SK-N-SH (cell line): Measurements from ENCODE around the gene CFAP20DC. TPM values are rescaled to one million over a fixed set of nuclear protein-coding genes. Genes with fewer than 3 reads are reported as not detected.

Experiments used
- CTCF ChIA-PET: fragments of 300-600, 350-600 bp; formaldehyde crosslinking; extraction: SDS; loops from one replicate; lab custom pipeline; 2021; lab: Yijun Ruan, JAX
- POLR2A ChIA-PET: fragments of 350-600 bp; sonication (Branson Sonifier 250); formaldehyde crosslinking; extraction: SDS; loops from one replicate; lab custom pipeline; 2020; ENCODE audit warnings: antibody characterized with exemption, inconsistent platforms; lab: Yijun Ruan, JAX
- DNase-seq: peaks from one replicate; pipeline ENCODE4 v3.0.0; 2012
- H2AFZ ChIP-seq: fragments of 200-600 bp; sonication (generic); 2 replicates; pipeline ENCODE4 v1.8.1; 2016; ENCODE audit warnings: antibody characterized with exemption, mild to moderate bottlenecking, low read depth
- H3F3A ChIP-seq: fragments of 200-600 bp; sonication (generic); replicated peaks from 2 replicates; pipeline ENCODE3; 2016; ENCODE audit warnings: antibody characterized with exemption, mild to moderate bottlenecking; ENCODE audit not compliant: insufficient read depth
- H3K27ac ChIP-seq, 2 experiments: fragments of 200-500 bp in 1 of 2; fragments of 200-600 bp in 1 of 2; sonication (Bioruptor generic) in 1 of 2; sonication (generic), shearing (Covaris generic) in 1 of 2; 2 replicates each; pipeline versions ENCODE4 v1.5.1 to v1.6.1; 2014 to 2016; ENCODE audit warnings: low read depth in 2 of 2, inconsistent platforms in 1 of 2, low read length in 1 of 2, mild to moderate bottlenecking in 1 of 2, mixed read lengths in 1 of 2
- H3K27me3 ChIP-seq: fragments of 200-600 bp; sonication (generic), shearing (Covaris generic); 2 replicates; pipeline ENCODE4 v1.6.1; 2016; ENCODE audit warnings: mixed run types; ENCODE audit not compliant: insufficient read depth
- H3K36me3 ChIP-seq, 2 experiments: fragments of 200-500 bp in 1 of 2; fragments of 200-600 bp in 1 of 2; sonication (Bioruptor generic) in 1 of 2; sonication (generic) in 1 of 2; replicated peaks in 1 of 2; 2 replicates each; pipeline versions ENCODE3 to v1.5.1; 2014 to 2016; ENCODE audit warnings: low read length in 1 of 2, mild to moderate bottlenecking in 1 of 2; ENCODE audit not compliant: insufficient read depth in 2 of 2, control insufficient read depth in 1 of 2
- H3K4me1 ChIP-seq, 2 experiments: fragments of 200-500 bp in 1 of 2; fragments of 200-600 bp in 1 of 2; sonication (Bioruptor generic) in 1 of 2; sonication (generic), shearing (Covaris generic) in 1 of 2; 2 replicates each; pipeline versions ENCODE4 v1.5.1 to v1.6.1; 2014 to 2016; ENCODE audit warnings: low read depth in 1 of 2, low read length in 1 of 2, mixed run types in 1 of 2; ENCODE audit not compliant: insufficient read depth in 2 of 2, control insufficient read depth in 1 of 2
- H3K4me2 ChIP-seq: fragments of 200-600 bp; sonication (generic), shearing (Covaris generic); 2 replicates; pipeline ENCODE4 v1.6.1; 2017; ENCODE audit warnings: mixed run types
- H3K4me3 ChIP-seq, 2 experiments: fragments of 200-500 bp in 1 of 2; fragments of 200-600 bp in 1 of 2; sonication (Bioruptor generic) in 1 of 2; sonication (generic), shearing (Covaris generic) in 1 of 2; 2 replicates each; pipeline versions ENCODE4 v1.5.1 to v1.8.1; 2014 to 2016; ENCODE audit warnings: low read depth in 2 of 2, inconsistent platforms in 1 of 2, low read length in 1 of 2, mild to moderate bottlenecking in 1 of 2, mixed read lengths in 1 of 2, moderate library complexity in 1 of 2
- H3K79me2 ChIP-seq: fragments of 200-600 bp; sonication (generic); 2 replicates; pipeline ENCODE4 v1.8.1; 2017; ENCODE audit warnings: mild to moderate bottlenecking; ENCODE audit not compliant: insufficient read depth
- H3K9ac ChIP-seq: fragments of 200-600 bp; sonication (generic); 2 replicates; pipeline ENCODE4 v1.6.1; 2017; ENCODE audit warnings: mixed run types
- H3K9me2 ChIP-seq: fragments of 200-600 bp; sonication (generic); 2 replicates; pipeline ENCODE4 v1.6.1; 2017; ENCODE audit warnings: mixed run types
- H3K9me3 ChIP-seq: fragments of 200-600 bp; sonication (generic); 2 replicates; pipeline ENCODE4 v1.6.1; 2017; ENCODE audit warnings: mixed run types, mild to moderate bottlenecking, moderate library complexity
- H4K20me1 ChIP-seq: fragments of 200-600 bp; sonication (generic); 2 replicates; pipeline ENCODE4 v1.6.1; 2017; ENCODE audit warnings: mild to moderate bottlenecking, mixed run types; ENCODE audit not compliant: insufficient read depth
- CHD2 ChIP-seq: fragments of 150-350 bp; IDR thresholded peaks from 2 replicates; pipeline ENCODE4 v1.6.1; 2018; ENCODE audit warnings: low read length; ENCODE audit not compliant: partially characterized antibody
- FOXJ3 ChIP-seq: sonication (generic); formaldehyde crosslinking; IDR thresholded peaks from 2 replicates; pipeline ENCODE4 v1.5.1; 2020; ENCODE audit warnings: mild to moderate bottlenecking, missing genetic modification reagents
- FOXM1 ChIP-seq: IDR thresholded peaks from 2 replicates; pipeline ENCODE4 v1.4.0; 2012; ENCODE audit warnings: low read depth, mild to moderate bottlenecking
- NRF1 ChIP-seq: IDR thresholded peaks from 2 replicates; pipeline ENCODE4 v1.6.1; 2012; ENCODE audit warnings: low read depth, mild to moderate bottlenecking, low read length
- POLR2AphosphoS5 ChIP-seq: IDR thresholded peaks from 2 replicates; pipeline ENCODE4 v1.6.1; 2012; ENCODE audit warnings: low read depth, low read length
- RAD21 ChIP-seq: IDR thresholded peaks from 2 replicates; pipeline ENCODE4 v1.6.1; 2012; ENCODE audit warnings: mild to moderate bottlenecking, low read length
- RFX5 ChIP-seq: IDR thresholded peaks from 2 replicates; pipeline ENCODE4 v1.6.1; 2012; ENCODE audit warnings: mild to moderate bottlenecking, improper control_type of control experiment, low read length
- RXRA ChIP-seq: IDR thresholded peaks from 2 replicates; pipeline ENCODE4 v1.4.0; 2012; ENCODE audit warnings: low read depth, mild to moderate bottlenecking, borderline replicate concordance
- TAF1 ChIP-seq: IDR thresholded peaks from 2 replicates; pipeline ENCODE4 v1.6.1; 2012; ENCODE audit warnings: low read depth, mild to moderate bottlenecking, low read length, moderate library complexity, borderline replicate concordance
- YY1 ChIP-seq: IDR thresholded peaks from 2 replicates; pipeline ENCODE4 v1.4.0; 2012; ENCODE audit warnings: low read depth, mild to moderate bottlenecking
- WGBS: methylation state at CpG from one replicate; pipeline ENCODE4 v1.1.6; 2017; ENCODE audit warnings: low lambda C conversion rate; 5-methylcytosine and 5-hydroxymethylcytosine counted together
- polyA plus RNA-seq, 3 experiments: library from polyadenylated mRNA; depleted of rRNA; stranded (reverse); fragments of >200 nt; gene quantifications; 2 replicates each; pipeline ENCODE4 v1.2.3, GENCODE V29; 2012
- TF ChIP-seq, protein P1 (sequence below): IDR thresholded peaks from 2 replicates; pipeline ENCODE4 v1.4.0; 2012; ENCODE audit warnings: low read depth, borderline replicate concordance
- TF ChIP-seq, protein P2 (sequence below): fragments of 200-600 bp; sonication (generic); IDR thresholded peaks from 2 replicates; pipeline ENCODE4 v1.6.1; 2017; ENCODE audit warnings: antibody characterized with exemption, mild to moderate bottlenecking, moderate library complexity
- TF ChIP-seq, protein P3 (sequence below): fragments of 150-350 bp; IDR thresholded peaks from 2 replicates; pipeline ENCODE4 v1.6.1; 2016; ENCODE audit warnings: mild to moderate bottlenecking, low read depth, low read length
- TF ChIP-seq, protein P4 (sequence below): IDR thresholded peaks from 2 replicates; pipeline ENCODE4 v1.4.0; 2012; ENCODE audit warnings: low read depth, borderline replicate concordance

Gene CFAP20DC
- polyA plus RNA-seq, 1 of the 3 experiments (the other 2 are of a cell fraction): 1.8 TPM

DNA sequence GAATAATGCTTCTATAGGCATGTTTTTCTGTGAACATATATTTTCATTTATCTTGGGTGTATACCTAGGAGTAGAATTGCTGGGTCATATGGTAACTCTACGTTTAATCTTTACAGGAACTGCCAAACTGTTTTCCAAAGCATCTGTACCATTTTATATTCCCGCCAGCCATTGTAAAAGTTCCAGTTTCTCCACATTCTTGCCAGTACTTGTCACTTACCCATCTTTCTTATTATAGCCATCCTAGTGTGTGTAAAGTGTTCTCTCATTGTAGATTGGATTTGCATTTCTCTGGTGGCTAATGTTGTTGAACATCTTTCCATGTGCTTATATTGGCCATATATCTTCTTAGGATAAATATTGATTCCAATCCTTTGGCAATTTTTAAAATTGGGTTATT, 31.2 kb upstream of the CFAP20DC start (continued):
- no peak for TF ChIP-seq RXRA
- TF ChIP-seq NRF1: no peak
- TF ChIP-seq, protein P1, sequence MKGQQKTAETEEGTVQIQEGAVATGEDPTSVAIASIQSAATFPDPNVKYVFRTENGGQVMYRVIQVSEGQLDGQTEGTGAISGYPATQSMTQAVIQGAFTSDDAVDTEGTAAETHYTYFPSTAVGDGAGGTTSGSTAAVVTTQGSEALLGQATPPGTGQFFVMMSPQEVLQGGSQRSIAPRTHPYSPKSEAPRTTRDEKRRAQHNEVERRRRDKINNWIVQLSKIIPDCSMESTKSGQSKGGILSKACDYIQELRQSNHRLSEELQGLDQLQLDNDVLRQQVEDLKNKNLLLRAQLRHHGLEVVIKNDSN: no peak
- no peak for TF ChIP-seq YY1

DNA sequence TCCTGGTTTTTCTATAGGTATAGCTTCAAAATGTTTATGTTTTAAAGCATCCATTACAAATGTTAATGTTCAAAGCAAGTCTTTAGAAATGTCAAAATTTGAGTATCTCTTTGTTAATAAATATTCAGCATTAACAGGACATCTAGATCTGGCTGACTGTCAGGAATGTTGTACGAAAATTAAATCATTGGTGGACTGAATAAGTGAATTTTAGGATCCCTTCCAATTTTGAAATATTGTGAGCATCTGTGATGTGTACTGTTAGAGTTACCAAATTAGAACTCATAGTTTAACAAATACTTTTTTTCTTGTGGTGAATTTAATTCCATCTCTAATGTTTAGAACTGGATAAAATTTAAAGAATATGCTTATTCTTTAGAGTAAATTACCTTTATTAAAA, 30.1 kb upstream of the CFAP20DC start:
- Histone ChIP-seq H3K27me3 (no peaks in the 10 kb centered on the region), H3K9me3 (no peaks in the 10 kb centered on the region), H3K27ac (no peak overlapping the region), H2AFZ (no peak overlapping the region), H3K36me3 (no peaks in the 10 kb centered on the region), H3K9me2 (no peaks in the 10 kb centered on the region; the same call in 1 of the 2 replicates), H3K4me1 (no peaks in the 10 kb centered on the region; a peak in 1 of 4 replicates), H3K4me2 (no peak overlapping the region), H4K20me1 (no peaks in the 10 kb centered on the region), H3K9ac (no peak overlapping the region), H3K4me3 (no peak overlapping the region), H3K79me2 (no peaks in the 10 kb centered on the region), H3F3A (no peaks in the 10 kb centered on the region)
- no peak for DNase-seq
- TF ChIP-seq TAF1 (no peak), RAD21 (no peak), RFX5 (no peak), FOXJ3 (CRISPR knock-in tag) (no peak), POLR2AphosphoS5 (no peak), CHD2 (no peak), FOXM1 (no peak), YY1 (no peak)
- TF ChIP-seq, protein P2, sequence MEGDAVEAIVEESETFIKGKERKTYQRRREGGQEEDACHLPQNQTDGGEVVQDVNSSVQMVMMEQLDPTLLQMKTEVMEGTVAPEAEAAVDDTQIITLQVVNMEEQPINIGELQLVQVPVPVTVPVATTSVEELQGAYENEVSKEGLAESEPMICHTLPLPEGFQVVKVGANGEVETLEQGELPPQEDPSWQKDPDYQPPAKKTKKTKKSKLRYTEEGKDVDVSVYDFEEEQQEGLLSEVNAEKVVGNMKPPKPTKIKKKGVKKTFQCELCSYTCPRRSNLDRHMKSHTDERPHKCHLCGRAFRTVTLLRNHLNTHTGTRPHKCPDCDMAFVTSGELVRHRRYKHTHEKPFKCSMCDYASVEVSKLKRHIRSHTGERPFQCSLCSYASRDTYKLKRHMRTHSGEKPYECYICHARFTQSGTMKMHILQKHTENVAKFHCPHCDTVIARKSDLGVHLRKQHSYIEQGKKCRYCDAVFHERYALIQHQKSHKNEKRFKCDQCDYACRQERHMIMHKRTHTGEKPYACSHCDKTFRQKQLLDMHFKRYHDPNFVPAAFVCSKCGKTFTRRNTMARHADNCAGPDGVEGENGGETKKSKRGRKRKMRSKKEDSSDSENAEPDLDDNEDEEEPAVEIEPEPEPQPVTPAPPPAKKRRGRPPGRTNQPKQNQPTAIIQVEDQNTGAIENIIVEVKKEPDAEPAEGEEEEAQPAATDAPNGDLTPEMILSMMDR: no peak
- TF ChIP-seq, protein P3, sequence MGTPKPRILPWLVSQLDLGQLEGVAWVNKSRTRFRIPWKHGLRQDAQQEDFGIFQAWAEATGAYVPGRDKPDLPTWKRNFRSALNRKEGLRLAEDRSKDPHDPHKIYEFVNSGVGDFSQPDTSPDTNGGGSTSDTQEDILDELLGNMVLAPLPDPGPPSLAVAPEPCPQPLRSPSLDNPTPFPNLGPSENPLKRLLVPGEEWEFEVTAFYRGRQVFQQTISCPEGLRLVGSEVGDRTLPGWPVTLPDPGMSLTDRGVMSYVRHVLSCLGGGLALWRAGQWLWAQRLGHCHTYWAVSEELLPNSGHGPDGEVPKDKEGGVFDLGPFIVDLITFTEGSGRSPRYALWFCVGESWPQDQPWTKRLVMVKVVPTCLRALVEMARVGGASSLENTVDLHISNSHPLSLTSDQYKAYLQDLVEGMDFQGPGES: no peak
- TF ChIP-seq, protein P4, sequence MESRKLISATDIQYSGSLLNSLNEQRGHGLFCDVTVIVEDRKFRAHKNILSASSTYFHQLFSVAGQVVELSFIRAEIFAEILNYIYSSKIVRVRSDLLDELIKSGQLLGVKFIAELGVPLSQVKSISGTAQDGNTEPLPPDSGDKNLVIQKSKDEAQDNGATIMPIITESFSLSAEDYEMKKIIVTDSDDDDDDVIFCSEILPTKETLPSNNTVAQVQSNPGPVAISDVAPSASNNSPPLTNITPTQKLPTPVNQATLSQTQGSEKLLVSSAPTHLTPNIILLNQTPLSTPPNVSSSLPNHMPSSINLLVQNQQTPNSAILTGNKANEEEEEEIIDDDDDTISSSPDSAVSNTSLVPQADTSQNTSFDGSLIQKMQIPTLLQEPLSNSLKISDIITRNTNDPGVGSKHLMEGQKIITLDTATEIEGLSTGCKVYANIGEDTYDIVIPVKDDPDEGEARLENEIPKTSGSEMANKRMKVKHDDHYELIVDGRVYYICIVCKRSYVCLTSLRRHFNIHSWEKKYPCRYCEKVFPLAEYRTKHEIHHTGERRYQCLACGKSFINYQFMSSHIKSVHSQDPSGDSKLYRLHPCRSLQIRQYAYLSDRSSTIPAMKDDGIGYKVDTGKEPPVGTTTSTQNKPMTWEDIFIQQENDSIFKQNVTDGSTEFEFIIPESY: no peak
- ChIA-PET CTCF (interaction anchor here (0.9 to 1.1 kb wide), 2 partner anchors 18 to 132 kb away, joined by 3 read pairs; no protein-coding TSS in a partner anchor), POLR2A (no interaction called here)
- WGBS: 16% methylated on average over 1 of the region's 1 CpG
